ENCODE data around the gene PRSS21. TPM values are rescaled to one million over a fixed set of nuclear protein-coding genes. Genes with fewer than 3 reads are reported as not detected.

PRSS21 gene
- total and polyA plus RNA-seq, 7 donors, result 0.58 TPM; not detected in 6

GRCh38 chr16:2785101-2785991, 31.7 kb upstream of the PRSS21 start:
- Histone ChIP-seq H3K36me3 (no peaks in the 10 kb centered on the region), H3K9me3 (no peaks in the 10 kb centered on the region), H3K4me3 (peak overlapping the region in 3 of 4 donors; percentile 11 to 33 (median 31)), H3K27ac (no peak overlapping the region), H3K27me3 (peaks cover 19 to 54% (median 41%) of the 10 kb centered on the region in 3 donors), H3K4me1 (peaks cover 0 to 11% (median 10%) of the 10 kb centered on the region in 4 donors)
- TF ChIP-seq POLR2A (IDR thresholded peaks at IDR 0.05) (no peak), POLR2AphosphoS5 (IDR thresholded peaks at IDR 0.05) (no peak), EP300 (IDR thresholded peaks at IDR 0.05) (no peak)
- TF ChIP-seq, protein P1, sequence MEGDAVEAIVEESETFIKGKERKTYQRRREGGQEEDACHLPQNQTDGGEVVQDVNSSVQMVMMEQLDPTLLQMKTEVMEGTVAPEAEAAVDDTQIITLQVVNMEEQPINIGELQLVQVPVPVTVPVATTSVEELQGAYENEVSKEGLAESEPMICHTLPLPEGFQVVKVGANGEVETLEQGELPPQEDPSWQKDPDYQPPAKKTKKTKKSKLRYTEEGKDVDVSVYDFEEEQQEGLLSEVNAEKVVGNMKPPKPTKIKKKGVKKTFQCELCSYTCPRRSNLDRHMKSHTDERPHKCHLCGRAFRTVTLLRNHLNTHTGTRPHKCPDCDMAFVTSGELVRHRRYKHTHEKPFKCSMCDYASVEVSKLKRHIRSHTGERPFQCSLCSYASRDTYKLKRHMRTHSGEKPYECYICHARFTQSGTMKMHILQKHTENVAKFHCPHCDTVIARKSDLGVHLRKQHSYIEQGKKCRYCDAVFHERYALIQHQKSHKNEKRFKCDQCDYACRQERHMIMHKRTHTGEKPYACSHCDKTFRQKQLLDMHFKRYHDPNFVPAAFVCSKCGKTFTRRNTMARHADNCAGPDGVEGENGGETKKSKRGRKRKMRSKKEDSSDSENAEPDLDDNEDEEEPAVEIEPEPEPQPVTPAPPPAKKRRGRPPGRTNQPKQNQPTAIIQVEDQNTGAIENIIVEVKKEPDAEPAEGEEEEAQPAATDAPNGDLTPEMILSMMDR (IDR thresholded peaks at IDR 0.05), result no peak
- DNase-seq, result peak; percentile 61
- intact Hi-C loops (cut with DNase I), result no loop called here
- 8 to 14% methylated on average over 79 of the region's 79 CpGs for WGBS, 2 donors

DNA sequence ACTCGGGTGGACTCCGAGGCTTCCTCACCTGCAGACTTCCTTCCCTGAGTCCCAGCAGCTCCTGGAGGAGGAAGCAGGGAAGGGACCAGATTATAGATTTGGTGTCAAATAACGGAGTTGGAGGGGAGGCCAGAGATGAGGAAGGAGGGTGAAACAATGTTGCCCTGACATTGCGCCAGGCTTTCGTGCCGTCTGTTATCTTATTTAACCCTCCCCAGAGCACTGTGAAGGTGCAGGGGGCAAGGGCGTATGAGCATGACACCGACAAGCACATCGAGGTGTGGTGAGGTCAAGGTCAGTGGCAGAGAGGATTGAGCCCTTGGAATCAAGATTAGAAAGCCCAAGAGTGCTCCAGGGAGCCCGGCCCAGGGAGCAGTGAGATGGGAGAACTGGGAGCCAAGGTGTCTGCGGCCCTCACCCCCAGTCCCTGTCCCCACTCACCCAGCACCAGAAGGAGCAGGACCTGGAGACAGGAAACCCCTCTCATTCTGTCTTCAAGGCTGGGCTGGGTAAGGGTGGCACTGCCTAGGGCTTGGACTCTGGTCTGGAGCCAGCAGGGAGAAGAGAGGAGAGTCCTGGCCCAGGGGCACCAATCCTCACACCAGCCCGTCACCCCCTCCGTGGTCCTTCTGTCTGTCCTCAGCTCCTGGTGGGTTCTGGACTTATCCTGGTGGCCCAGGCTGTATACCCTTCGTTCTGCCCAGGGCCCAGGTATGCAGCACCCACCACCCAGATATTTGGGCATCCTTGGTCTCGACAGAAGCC, 30.8 kb upstream of the PRSS21 start:
- Histone ChIP-seq H3K27ac (no peak overlapping the region), H3K36me3 (no peaks in the 10 kb centered on the region), H3K9me3 (no peaks in the 10 kb centered on the region), H3K4me1 (peaks cover 0 to 11% (median 10%) of the 10 kb centered on the region in 4 donors), H3K27me3 (peaks cover 19 to 63% (median 41%) of the 10 kb centered on the region in 3 donors), H3K4me3 (no peak overlapping the region)
- 45 to 59% methylated on average over 15 of the region's 15 CpGs for WGBS, 2 donors
- DNase-seq, result peak; percentile 59
- TF ChIP-seq, protein P1 (IDR thresholded peaks at IDR 0.05), result no peak
- no peak for TF ChIP-seq POLR2A (IDR thresholded peaks at IDR 0.05)
- TF ChIP-seq EP300 (IDR thresholded peaks at IDR 0.05), result no peak
- no peak for TF ChIP-seq POLR2AphosphoS5 (IDR thresholded peaks at IDR 0.05)
- intact Hi-C loops (cut with DNase I), result no loop called here

- Histone ChIP-seq H3K9me3 (no peaks in the 10 kb centered on the region), H3K36me3 (no peaks in the 10 kb centered on the region), H3K4me3 (no peak overlapping the region), H3K4me1 (peaks cover 0 to 11% (median 10%) of the 10 kb centered on the region in 4 donors), H3K27me3 (peaks cover 19 to 68% (median 46%) of the 10 kb centered on the region in 3 donors), H3K27ac (no peak overlapping the region)
- peak; percentile 22 for DNase-seq
- 61 to 62% methylated on average over 3 of the region's 3 CpGs for WGBS, 2 donors
- intact Hi-C loops (cut with DNase I), result no loop called here
- TF ChIP-seq, protein P1 (IDR thresholded peaks at IDR 0.05), result no peak
Measured at GRCh38 chr16:2786826-2787151, 30.2 kb upstream of the PRSS21 start.

DNA sequence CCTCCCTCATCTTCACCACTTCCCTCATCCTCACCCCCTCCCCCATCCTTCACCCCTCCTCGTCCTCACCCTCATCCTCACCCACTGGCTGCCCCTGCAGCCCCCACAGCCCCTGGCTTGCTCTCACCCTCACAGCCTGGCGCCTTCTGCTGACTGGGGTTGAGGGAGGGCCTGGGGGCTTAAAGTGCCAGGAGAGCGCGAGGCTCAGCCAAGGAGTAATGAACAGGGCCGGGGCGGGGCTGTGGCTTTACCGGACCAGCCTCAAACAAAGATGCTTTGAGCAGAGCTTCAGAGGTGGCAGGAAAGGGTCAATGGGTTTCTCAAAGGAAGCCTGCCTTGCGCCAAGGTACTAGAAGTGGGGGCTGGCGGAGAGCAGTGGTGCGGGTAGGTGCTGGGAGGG, 29.6 kb upstream of the PRSS21 start, which contains the start of gene PRSS33:
Gene PRSS33 (minus strand): TSS at position 155 of the 400 bp plus-strand sequence. CDS start 1,013 bp downstream, outside the sequence.
- TF ChIP-seq POLR2AphosphoS5 (IDR thresholded peaks at IDR 0.05) (no peak), POLR2A (IDR thresholded peaks at IDR 0.05) (no peak), EP300 (IDR thresholded peaks at IDR 0.05) (no peak)
- TF ChIP-seq, protein P1 (IDR thresholded peaks at IDR 0.05), result no peak
- WGBS, 2 donors, result 21 to 28% methylated on average over 10 of the region's 10 CpGs
- intact Hi-C loops (cut with DNase I), result no loop called here
- H3K4me1 ChIP-seq, result peaks cover 0 to 11% (median 10%) of the 10 kb centered on the region in 4 donors
- no peak within 1 kb of the TSS for H3K27ac ChIP-seq
- no peaks in the 10 kb centered on the region for H3K9me3 ChIP-seq
- H3K4me3 ChIP-seq, result no peak within 1 kb of the TSS
- peak; percentile 24 for DNase-seq
- peaks cover 19 to 68% (median 46%) of the 10 kb centered on the region in 3 donors for H3K27me3 ChIP-seq
- no peaks in the 10 kb centered on the region for H3K36me3 ChIP-seq

Measured in sigmoid colon (tissue), 7 donors.